ENCODE data around the gene TOR4A. TPM values are rescaled to one million over a fixed set of nuclear protein-coding genes. Genes with fewer than 3 reads are reported as not detected.

The TOR4A gene
- total and polyA plus RNA-seq, 2 experiments from 2014 or later, result 2.0 to 19.0 TPM

DNA sequence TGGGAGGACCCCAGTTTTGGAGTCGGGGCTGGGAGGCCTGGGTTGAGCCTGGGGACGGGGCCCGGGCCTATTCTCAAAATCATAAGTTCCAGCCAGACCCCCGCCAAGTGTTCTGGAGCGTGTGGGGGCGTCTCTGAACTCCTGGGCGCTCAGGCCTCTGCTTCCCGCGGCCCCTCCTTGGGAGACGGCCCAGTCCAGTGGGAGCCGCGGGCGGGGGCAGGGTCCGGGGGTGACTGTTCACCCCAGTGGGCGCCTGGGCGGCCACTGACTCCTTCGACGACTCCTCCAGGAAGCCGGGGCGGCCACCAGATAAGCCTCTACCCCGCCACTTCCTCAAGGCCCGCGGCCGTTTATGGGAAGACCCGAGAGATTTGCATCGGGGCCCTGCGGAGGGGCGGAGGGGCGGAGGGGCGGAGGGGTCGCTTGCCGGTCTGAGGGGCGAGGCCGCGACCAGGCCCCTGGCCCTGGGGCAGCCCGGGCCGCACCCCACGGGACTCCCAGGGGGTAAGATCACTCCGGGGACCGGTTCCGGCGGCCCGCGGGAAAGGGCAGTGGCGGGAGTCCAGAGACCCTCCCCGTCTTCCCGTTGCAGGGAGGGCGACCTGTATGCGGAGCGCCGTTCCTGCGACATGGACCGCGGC is 655 bp downstream of the TOR4A start:
- Histone ChIP-seq H3K4me3 (peak overlapping the region; percentile 64), H4K20me1 (replicated peaks; ENCODE audit: insufficient read depth) (peaks cover 8% of the 10 kb centered on the region; the same call in 1 of the 2 replicates), H2AFZ (no peak overlapping the region), H3K27me3 (ENCODE audit: insufficient read depth) (peaks cover 14% of the 10 kb centered on the region), H3F3A (replicated peaks; ENCODE audit: low read depth) (peaks cover 20% of the 10 kb centered on the region; the same call in 1 of the 2 replicates), H3K27ac (ENCODE audit: low read depth) (0 out of 2 replicates have a peak overlapping the region, but pooled peaks have one; percentile 94), H3K36me3 (ENCODE audit: insufficient read depth) (no peaks in the 10 kb centered on the region), H3K79me2 (replicated peaks; ENCODE audit: insufficient read depth) (no peaks in the 10 kb centered on the region), H3K4me1 (ENCODE audit: insufficient read depth) (peaks cover 12% of the 10 kb centered on the region), H3K9me2 (ENCODE audit: insufficient read depth) (no peaks in the 10 kb centered on the region), H3K4me2 (peak overlapping the region; percentile 88)
- no peaks in the 10 kb centered on the region; the same call in 2 of the 3 replicates for H3K9me3 Mint-ChIP-seq
- no peak for TF ChIP-seq STAT1 (IDR thresholded peaks at IDR 0.05; ENCODE audit: unreplicated experiment)
- TF ChIP-seq, protein P1, sequence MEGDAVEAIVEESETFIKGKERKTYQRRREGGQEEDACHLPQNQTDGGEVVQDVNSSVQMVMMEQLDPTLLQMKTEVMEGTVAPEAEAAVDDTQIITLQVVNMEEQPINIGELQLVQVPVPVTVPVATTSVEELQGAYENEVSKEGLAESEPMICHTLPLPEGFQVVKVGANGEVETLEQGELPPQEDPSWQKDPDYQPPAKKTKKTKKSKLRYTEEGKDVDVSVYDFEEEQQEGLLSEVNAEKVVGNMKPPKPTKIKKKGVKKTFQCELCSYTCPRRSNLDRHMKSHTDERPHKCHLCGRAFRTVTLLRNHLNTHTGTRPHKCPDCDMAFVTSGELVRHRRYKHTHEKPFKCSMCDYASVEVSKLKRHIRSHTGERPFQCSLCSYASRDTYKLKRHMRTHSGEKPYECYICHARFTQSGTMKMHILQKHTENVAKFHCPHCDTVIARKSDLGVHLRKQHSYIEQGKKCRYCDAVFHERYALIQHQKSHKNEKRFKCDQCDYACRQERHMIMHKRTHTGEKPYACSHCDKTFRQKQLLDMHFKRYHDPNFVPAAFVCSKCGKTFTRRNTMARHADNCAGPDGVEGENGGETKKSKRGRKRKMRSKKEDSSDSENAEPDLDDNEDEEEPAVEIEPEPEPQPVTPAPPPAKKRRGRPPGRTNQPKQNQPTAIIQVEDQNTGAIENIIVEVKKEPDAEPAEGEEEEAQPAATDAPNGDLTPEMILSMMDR (conservative IDR thresholded peaks at IDR 0.05; ENCODE audit: low read depth in 2 of 2), result no peak
- TF ChIP-seq EZH2phosphoT487 (IDR thresholded peaks at IDR 0.05; ENCODE audit: unreplicated experiment), result no peak
- TF ChIP-seq, protein P2, sequence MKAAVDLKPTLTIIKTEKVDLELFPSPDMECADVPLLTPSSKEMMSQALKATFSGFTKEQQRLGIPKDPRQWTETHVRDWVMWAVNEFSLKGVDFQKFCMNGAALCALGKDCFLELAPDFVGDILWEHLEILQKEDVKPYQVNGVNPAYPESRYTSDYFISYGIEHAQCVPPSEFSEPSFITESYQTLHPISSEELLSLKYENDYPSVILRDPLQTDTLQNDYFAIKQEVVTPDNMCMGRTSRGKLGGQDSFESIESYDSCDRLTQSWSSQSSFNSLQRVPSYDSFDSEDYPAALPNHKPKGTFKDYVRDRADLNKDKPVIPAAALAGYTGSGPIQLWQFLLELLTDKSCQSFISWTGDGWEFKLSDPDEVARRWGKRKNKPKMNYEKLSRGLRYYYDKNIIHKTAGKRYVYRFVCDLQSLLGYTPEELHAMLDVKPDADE (IDR thresholded peaks at IDR 0.05), result no peak
- TF ChIP-seq, protein P3, sequence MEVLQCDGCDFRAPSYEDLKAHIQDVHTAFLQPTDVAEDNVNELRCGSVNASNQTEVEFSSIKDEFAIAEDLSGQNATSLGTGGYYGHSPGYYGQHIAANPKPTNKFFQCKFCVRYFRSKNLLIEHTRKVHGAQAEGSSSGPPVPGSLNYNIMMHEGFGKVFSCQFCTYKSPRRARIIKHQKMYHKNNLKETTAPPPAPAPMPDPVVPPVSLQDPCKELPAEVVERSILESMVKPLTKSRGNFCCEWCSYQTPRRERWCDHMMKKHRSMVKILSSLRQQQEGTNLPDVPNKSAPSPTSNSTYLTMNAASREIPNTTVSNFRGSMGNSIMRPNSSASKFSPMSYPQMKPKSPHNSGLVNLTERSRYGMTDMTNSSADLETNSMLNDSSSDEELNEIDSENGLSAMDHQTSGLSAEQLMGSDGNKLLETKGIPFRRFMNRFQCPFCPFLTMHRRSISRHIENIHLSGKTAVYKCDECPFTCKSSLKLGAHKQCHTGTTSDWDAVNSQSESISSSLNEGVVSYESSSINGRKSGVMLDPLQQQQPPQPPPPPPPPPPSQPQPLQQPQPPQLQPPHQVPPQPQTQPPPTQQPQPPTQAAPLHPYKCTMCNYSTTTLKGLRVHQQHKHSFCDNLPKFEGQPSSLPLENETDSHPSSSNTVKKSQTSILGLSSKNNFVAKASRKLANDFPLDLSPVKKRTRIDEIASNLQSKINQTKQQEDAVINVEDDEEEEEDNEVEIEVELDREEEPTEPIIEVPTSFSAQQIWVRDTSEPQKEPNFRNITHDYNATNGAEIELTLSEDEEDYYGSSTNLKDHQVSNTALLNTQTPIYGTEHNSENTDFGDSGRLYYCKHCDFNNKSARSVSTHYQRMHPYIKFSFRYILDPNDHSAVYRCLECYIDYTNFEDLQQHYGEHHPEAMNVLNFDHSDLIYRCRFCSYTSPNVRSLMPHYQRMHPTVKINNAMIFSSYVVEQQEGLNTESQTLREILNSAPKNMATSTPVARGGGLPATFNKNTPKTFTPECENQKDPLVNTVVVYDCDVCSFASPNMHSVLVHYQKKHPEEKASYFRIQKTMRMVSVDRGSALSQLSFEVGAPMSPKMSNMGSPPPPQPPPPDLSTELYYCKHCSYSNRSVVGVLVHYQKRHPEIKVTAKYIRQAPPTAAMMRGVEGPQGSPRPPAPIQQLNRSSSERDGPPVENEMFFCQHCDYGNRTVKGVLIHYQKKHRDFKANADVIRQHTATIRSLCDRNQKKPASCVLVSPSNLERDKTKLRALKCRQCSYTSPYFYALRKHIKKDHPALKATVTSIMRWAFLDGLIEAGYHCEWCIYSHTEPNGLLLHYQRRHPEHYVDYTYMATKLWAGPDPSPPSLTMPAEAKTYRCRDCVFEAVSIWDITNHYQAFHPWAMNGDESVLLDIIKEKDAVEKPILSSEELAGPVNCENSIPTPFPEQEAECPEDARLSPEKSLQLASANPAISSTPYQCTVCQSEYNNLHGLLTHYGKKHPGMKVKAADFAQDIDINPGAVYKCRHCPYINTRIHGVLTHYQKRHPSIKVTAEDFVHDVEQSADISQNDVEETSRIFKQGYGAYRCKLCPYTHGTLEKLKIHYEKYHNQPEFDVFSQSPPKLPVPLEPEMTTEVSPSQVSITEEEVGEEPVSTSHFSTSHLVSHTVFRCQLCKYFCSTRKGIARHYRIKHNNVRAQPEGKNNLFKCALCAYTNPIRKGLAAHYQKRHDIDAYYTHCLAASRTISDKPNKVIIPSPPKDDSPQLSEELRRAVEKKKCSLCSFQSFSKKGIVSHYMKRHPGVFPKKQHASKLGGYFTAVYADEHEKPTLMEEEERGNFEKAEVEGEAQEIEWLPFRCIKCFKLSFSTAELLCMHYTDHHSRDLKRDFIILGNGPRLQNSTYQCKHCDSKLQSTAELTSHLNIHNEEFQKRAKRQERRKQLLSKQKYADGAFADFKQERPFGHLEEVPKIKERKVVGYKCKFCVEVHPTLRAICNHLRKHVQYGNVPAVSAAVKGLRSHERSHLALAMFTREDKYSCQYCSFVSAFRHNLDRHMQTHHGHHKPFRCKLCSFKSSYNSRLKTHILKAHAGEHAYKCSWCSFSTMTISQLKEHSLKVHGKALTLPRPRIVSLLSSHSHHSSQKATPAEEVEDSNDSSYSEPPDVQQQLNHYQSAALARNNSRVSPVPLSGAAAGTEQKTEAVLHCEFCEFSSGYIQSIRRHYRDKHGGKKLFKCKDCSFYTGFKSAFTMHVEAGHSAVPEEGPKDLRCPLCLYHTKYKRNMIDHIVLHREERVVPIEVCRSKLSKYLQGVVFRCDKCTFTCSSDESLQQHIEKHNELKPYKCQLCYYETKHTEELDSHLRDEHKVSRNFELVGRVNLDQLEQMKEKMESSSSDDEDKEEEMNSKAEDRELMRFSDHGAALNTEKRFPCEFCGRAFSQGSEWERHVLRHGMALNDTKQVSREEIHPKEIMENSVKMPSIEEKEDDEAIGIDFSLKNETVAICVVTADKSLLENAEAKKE (CRISPR knock-in tag; IDR thresholded peaks at IDR 0.05), result no peak
- no peak for TF ChIP-seq ZNF114 (CRISPR knock-in tag; IDR thresholded peaks at IDR 0.05)
- TF ChIP-seq, protein P4, sequence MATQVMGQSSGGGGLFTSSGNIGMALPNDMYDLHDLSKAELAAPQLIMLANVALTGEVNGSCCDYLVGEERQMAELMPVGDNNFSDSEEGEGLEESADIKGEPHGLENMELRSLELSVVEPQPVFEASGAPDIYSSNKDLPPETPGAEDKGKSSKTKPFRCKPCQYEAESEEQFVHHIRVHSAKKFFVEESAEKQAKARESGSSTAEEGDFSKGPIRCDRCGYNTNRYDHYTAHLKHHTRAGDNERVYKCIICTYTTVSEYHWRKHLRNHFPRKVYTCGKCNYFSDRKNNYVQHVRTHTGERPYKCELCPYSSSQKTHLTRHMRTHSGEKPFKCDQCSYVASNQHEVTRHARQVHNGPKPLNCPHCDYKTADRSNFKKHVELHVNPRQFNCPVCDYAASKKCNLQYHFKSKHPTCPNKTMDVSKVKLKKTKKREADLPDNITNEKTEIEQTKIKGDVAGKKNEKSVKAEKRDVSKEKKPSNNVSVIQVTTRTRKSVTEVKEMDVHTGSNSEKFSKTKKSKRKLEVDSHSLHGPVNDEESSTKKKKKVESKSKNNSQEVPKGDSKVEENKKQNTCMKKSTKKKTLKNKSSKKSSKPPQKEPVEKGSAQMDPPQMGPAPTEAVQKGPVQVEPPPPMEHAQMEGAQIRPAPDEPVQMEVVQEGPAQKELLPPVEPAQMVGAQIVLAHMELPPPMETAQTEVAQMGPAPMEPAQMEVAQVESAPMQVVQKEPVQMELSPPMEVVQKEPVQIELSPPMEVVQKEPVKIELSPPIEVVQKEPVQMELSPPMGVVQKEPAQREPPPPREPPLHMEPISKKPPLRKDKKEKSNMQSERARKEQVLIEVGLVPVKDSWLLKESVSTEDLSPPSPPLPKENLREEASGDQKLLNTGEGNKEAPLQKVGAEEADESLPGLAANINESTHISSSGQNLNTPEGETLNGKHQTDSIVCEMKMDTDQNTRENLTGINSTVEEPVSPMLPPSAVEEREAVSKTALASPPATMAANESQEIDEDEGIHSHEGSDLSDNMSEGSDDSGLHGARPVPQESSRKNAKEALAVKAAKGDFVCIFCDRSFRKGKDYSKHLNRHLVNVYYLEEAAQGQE (IDR thresholded peaks at IDR 0.05; ENCODE audit: unreplicated experiment), result no peak
- peak overlapping the region; percentile 68 for H3K4me3 Mint-ChIP-seq
- H3K27me3 Mint-ChIP-seq (ENCODE audit: insufficient read depth, low read depth, poor library complexity), result peaks cover 34% of the 10 kb centered on the region
- H3K27ac Mint-ChIP-seq, result 0 out of 2 replicates have a peak overlapping the region, but pooled peaks have one; percentile 67
- peak; percentile 69 for DNase-seq (ENCODE audit: low spot score)
- H3K4me1 Mint-ChIP-seq, result peaks cover 32% of the 10 kb centered on the region
- peak; percentile 1 for ATAC-seq
- H3K36me3 Mint-ChIP-seq (ENCODE audit: low read depth), result peaks cover 7% of the 10 kb centered on the region

Measured in GM23338 (cell line).